A549 (cell line): ENCODE data around the gene ARL3. TPM values are rescaled to one million over a fixed set of nuclear protein-coding genes. Genes with fewer than 3 reads are reported as not detected.

Source experiments
- ATAC-seq, 2 experiments: fragments of 200-7000 bp in 1 of 2; fragments of >200 bp in 1 of 2; cut with Nextera tagmentation in 1 of 2; cut with Tn5 transposase in 1 of 2; 3 replicates each; pipeline versions ENCODE4 v1.8.0 to v1.9.1; 2018 to 2020; ENCODE audit warnings: mild to moderate bottlenecking in 1 of 2, moderate library complexity in 1 of 2
- CTCF ChIA-PET: fragments of 300-600 bp; sonication (Branson Sonifier 250); formaldehyde crosslinking; extraction: SDS; loops from one replicate; lab custom pipeline; 2021; ENCODE audit warnings: antibody characterized with exemption, inconsistent platforms; lab: Yijun Ruan, JAX
- POLR2A ChIA-PET: fragments of 350-600 bp; formaldehyde crosslinking; extraction: SDS; loops from one replicate; lab custom pipeline; 2021; ENCODE audit warnings: antibody characterized with exemption, inconsistent platforms; lab: Yijun Ruan, JAX
- DNase-seq, 2 experiments: peaks; one replicate each; pipeline versions ENCODE4 v3.0.0 to v3.0.0-alpha.2; 2011 to 2016; ENCODE audit warnings: low read depth in 1 of 2, low spot score in 1 of 2
- FAIRE-seq: peaks from 2 replicates; lab custom pipeline; 2011; peaks lifted over from hg19 to GRCh38; lab: Jason Lieb, UNC
- H3K27ac ChIP-seq, 2 experiments: fragments of >200 bp; sonication (Bioruptor Twin); formaldehyde crosslinking; 3 replicates each; pipeline ENCODE4 v1.5.1; 2016 to 2017
- H3K4me1 ChIP-seq: fragments of >200 bp; sonication (Bioruptor Twin); formaldehyde crosslinking; 3 replicates; pipeline ENCODE4 v1.6.1; 2016
- H3K4me2 ChIP-seq: fragments of >200 bp; sonication (Bioruptor Twin); formaldehyde crosslinking; 3 replicates; pipeline ENCODE4 v1.6.1; 2016
- H3K4me3 ChIP-seq: fragments of >200 bp; sonication (Bioruptor Twin); formaldehyde crosslinking; 3 replicates; pipeline ENCODE4 v1.5.1; 2016
- H3K9me3 ChIP-seq: fragments of >200 bp; sonication (Bioruptor Twin); formaldehyde crosslinking; 3 replicates; pipeline ENCODE4 v1.6.1; 2016
- CHD2 ChIP-seq: fragments of 150-350 bp; IDR thresholded peaks from 2 replicates; pipeline ENCODE4 v1.6.1; 2014; ENCODE audit warnings: low read length; ENCODE audit not compliant: partially characterized antibody
- FOSB ChIP-seq: fragments of 250-450 bp; sonication (Bioruptor Pico); IDR thresholded peaks from 2 replicates; pipeline ENCODE4 v1.5.0; 2020; ENCODE audit warnings: mild to moderate bottlenecking, moderate library complexity
- FOSL2 ChIP-seq, 2 experiments: fragments of 450-650 bp in 1 of 2; fragments of >200 bp in 1 of 2; sonication (Bioruptor Twin) in 1 of 2; formaldehyde crosslinking; IDR thresholded peaks; 2 replicates each; pipeline versions ENCODE4 v1.5.0 to v1.6.1; 2016 to 2020; ENCODE audit warnings: mild to moderate bottlenecking in 1 of 2, moderate library complexity in 1 of 2
- HOXB13 ChIP-seq: fragments of 250-450 bp; sonication (Bioruptor Pico); IDR thresholded peaks from 2 replicates; pipeline ENCODE4 v1.5.0; 2020; ENCODE audit warnings: low read depth, mild to moderate bottlenecking, moderate library complexity
- KDM5A ChIP-seq: fragments of 200-600 bp; sonication (generic); IDR thresholded peaks from 2 replicates; pipeline ENCODE4 v1.6.1; 2016; ENCODE audit warnings: antibody characterized with exemption, mild to moderate bottlenecking
- MAFK ChIP-seq: fragments of 450-650 bp; IDR thresholded peaks from 2 replicates; pipeline ENCODE4 v1.6.1; 2014; ENCODE audit not compliant: partially characterized antibody
- MYC ChIP-seq: IDR thresholded peaks from 2 replicates; pipeline ENCODE4 v1.6.1; 2012; ENCODE audit warnings: mild to moderate bottlenecking, inconsistent platforms, low read length, improper control_type of control experiment, borderline replicate concordance
- NFE2L2 ChIP-seq: fragments of 150-350 bp; conservative IDR thresholded peaks from 2 replicates; pipeline ENCODE4 v1.6.1; 2014; ENCODE audit warnings: low read length
- PHF8 ChIP-seq: fragments of 200-600 bp; sonication (generic); IDR thresholded peaks from 2 replicates; pipeline ENCODE4 v1.6.1; 2016; ENCODE audit warnings: low read depth, mild to moderate bottlenecking, antibody characterized with exemption, moderate library complexity, borderline replicate concordance
- RCOR1 ChIP-seq: fragments of 150-350 bp; IDR thresholded peaks from 2 replicates; pipeline ENCODE4 v1.6.1; 2014; ENCODE audit warnings: antibody characterized with exemption, low read length, low read depth
- RFX5 ChIP-seq: fragments of 450-650 bp; IDR thresholded peaks from 2 replicates; pipeline ENCODE4 v1.7.1; 2014; ENCODE audit warnings: antibody characterized with exemption, mild to moderate bottlenecking, moderate library complexity
- ZFP36 ChIP-seq: fragments of 450-650 bp; IDR thresholded peaks from 2 replicates; pipeline ENCODE4 v1.6.1; 2014; ENCODE audit warnings: borderline replicate concordance; ENCODE audit not compliant: partially characterized antibody
- WGBS: methylation state at CpG from one replicate; pipeline ENCODE4 v1.1.6; 2017; ENCODE audit errors: missing lambda C conversion rate; 5-methylcytosine and 5-hydroxymethylcytosine counted together
- polyA plus RNA-seq, 4 experiments: library from polyadenylated mRNA; depleted of rRNA in 3 of 4; stranded (reverse); fragments of >200 nt; fragmentation: RNase III in 1 of 4; extraction: RNeasy Plus Mini Kit Qiagen cat#74134 plus additional on column Dnase treatment in 1 of 4; gene quantifications; 2 replicates in 3 of 4; 3 replicates in 1 of 4; pipeline ENCODE4 v1.2.3, GENCODE V29; 2011 to 2017
- TF ChIP-seq, protein P1 (sequence below): IDR thresholded peaks from 2 replicates; pipeline ENCODE4 v1.6.1; 2012
- TF ChIP-seq, protein P2 (sequence below): fragments of >200 bp; sonication (Bioruptor Twin); formaldehyde crosslinking; IDR thresholded peaks from 2 replicates; pipeline ENCODE4 v1.6.1; 2016
- TF ChIP-seq, protein P3 (sequence below): IDR thresholded peaks from 2 replicates; pipeline ENCODE4 v1.6.1; 2012; ENCODE audit warnings: low read depth, borderline replicate concordance
- TF ChIP-seq, protein P4 (sequence below): fragments of 150-350 bp; IDR thresholded peaks from 2 replicates; pipeline ENCODE4 v1.6.1; 2014; ENCODE audit warnings: low read depth, mild to moderate bottlenecking, low read length

ARL3 gene
- polyA plus RNA-seq, 2 of the 4 experiments (the other 2 are of a cell fraction), result 20.2 to 21.3 TPM

DNA sequence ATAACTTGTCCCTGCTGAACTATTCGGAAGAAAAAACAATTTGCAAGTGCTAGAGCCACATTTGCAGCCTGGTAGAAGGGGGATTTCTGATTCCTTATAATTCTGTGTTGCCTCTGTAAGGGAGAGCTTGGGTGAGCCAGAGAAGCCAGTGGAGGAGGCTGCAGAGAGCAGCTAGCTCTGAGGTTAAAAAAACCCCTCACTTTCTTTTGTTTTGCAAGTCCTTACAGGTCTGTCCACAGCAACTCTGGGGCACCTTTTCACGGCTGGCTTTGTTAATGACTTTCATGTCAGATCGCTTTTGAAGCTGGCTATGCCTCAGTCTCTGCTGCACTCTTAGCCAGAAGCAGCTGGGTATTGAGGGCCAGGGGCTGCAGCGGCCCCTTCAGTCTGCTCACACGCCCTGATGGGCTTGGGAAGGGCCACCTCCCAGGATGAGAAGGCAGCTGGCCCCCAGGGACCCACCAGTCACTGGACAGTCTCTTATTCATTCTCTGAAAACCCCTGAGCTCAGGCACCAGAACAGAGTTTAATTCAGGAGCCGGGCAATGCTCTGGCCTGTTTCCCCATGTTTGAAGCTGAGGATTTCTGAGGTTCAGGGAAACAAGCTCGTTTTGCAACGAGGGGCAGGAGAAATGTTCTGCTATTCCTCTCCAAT is 39.1 kb downstream of the ARL3 start:
- H3K4me3 ChIP-seq, result no peak overlapping the region
- no peak for ATAC-seq
- POLR2A ChIA-PET, result interaction anchor here (1.7 kb wide), 1 partner anchor 39 kb away, joined by 6 read pairs; the partner anchor contains the start of genes ARL3 and SFXN2
- H3K27ac ChIP-seq, result no peak overlapping the region
- H3K9me3 ChIP-seq, result no peaks in the 10 kb centered on the region
- TF ChIP-seq, protein P1, sequence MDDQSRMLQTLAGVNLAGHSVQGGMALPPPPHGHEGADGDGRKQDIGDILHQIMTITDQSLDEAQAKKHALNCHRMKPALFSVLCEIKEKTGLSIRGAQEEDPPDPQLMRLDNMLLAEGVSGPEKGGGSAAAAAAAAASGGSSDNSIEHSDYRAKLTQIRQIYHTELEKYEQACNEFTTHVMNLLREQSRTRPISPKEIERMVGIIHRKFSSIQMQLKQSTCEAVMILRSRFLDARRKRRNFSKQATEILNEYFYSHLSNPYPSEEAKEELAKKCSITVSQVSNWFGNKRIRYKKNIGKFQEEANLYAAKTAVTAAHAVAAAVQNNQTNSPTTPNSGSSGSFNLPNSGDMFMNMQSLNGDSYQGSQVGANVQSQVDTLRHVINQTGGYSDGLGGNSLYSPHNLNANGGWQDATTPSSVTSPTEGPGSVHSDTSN, result no peak
- no peak for TF ChIP-seq ZFP36
- TF ChIP-seq, protein P2, sequence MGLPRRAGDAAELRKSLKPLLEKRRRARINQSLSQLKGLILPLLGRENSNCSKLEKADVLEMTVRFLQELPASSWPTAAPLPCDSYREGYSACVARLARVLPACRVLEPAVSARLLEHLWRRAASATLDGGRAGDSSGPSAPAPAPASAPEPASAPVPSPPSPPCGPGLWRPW, result no peak
- no peak for TF ChIP-seq NFE2L2
- TF ChIP-seq, protein P3, sequence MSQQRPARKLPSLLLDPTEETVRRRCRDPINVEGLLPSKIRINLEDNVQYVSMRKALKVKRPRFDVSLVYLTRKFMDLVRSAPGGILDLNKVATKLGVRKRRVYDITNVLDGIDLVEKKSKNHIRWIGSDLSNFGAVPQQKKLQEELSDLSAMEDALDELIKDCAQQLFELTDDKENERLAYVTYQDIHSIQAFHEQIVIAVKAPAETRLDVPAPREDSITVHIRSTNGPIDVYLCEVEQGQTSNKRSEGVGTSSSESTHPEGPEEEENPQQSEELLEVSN, result no peak
- TF ChIP-seq MAFK, result no peak
- no peak for TF ChIP-seq CHD2
- no peak for TF ChIP-seq FOSL2 (IDR thresholded peaks at IDR 0.05)
- no peak for TF ChIP-seq FOSL2 (CRISPR knock-in tag; IDR thresholded peaks at IDR 0.05)
- no peak for TF ChIP-seq PHF8
- TF ChIP-seq HOXB13 (CRISPR knock-in tag), result no peak
- no peak for TF ChIP-seq MYC
- no peak overlapping the region for H3K4me2 ChIP-seq
- H3K4me1 ChIP-seq, result peaks cover 5% of the 10 kb centered on the region; the same call in 2 of the 3 replicates
- no peak for DNase-seq
- WGBS, result 62% methylated on average over 8 of the region's 8 CpGs
- CTCF ChIA-PET, result interaction anchor here (0.9 to 7.3 kb wide), 7 partner anchors 8 to 171 kb away, joined by 3 to 71 read pairs (median 5); partner anchors contain the start of genes ARL3, SFXN2, SUFU and TRIM8
- no peak for FAIRE-seq

DNA sequence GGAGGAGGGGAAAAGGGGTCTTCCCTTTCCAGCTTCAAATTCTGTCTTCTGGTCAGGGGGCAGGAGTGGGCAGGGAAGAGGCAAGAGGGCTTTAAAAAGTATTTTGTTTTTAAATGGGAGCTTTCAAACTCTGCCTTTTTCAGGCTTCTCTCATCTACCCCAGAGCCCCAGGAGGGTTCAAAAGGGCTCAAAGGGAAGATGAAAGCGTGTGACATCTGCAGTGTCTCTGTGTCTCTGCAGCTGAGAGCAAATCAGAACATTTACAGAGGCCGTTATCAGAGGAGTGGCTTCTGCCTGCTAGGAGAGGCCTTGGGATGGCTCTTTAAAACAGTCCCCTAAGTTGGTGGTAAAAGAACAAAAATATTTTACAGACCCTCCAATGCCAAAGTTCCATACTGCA is 39.6 kb downstream of the ARL3 start:
- Histone ChIP-seq H3K4me1 (peaks cover 10% of the 10 kb centered on the region), H3K27ac (no peak overlapping the region), H3K4me2 (no peak overlapping the region), H3K4me3 (no peak overlapping the region), H3K9me3 (no peaks in the 10 kb centered on the region)
- POLR2A ChIA-PET, result interaction anchor here (1.7 kb wide), 1 partner anchor 39 kb away, joined by 6 read pairs; the partner anchor contains the start of genes ARL3 and SFXN2
- DNase-seq (no peak), FAIRE-seq (no peak), ATAC-seq (no peak)
- TF ChIP-seq, protein P2, result no peak
- TF ChIP-seq FOSB (CRISPR knock-in tag) (no peak), RCOR1 (no peak)
- CTCF ChIA-PET, result interaction anchor here (0.9 to 7.3 kb wide), 5 partner anchors 7 to 171 kb away, joined by 4 to 71 read pairs (median 5); partner anchors contain the start of genes SUFU and TRIM8
- WGBS, result 95% methylated on average over 2 of the region's 2 CpGs

DNA sequence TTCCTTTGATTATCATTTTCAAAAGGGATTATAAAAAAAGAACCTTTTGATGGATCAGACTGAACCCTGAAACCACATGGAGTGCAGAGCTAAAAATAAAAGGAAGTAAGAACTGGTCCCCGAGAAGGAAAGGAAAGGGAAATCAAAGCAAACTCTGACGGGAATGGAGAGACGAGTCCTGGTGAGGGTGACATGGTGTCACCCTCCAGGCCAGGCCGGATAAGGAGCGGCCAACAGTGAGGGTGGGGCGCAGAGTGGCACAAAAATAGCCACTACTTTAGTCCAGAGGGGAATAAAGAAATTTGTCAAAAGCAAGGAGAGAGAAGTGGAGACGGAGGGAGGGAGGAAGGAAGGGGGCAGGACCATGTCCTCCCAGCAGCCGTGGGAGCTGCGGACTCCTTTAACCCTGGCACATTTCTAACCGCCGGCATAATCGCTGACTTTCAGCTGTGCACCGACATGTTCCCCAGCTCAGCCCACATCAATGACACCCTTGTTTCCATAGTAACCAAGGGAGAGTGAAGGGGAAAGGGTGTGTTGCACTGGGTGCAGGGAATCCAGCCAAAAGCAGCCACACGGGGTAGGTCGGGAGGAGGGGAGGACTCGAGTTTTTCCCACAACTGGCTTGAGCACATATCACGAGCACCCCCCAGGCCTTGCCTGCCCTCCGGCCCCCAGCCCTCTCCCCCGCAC is 40.2 kb downstream of the ARL3 start:
- 78% methylated on average over 19 of the region's 19 CpGs for WGBS
- ChIA-PET POLR2A (no interaction called here), CTCF (interaction anchor here (1.0 to 2.3 kb wide), 4 partner anchors 11 to 170 kb away, joined by 3 to 5 read pairs (median 4); partner anchors contain the start of gene SUFU)
- peaks cover 15% of the 10 kb centered on the region for H3K4me1 ChIP-seq
- ATAC-seq, result no peak
- no peaks in the 10 kb centered on the region for H3K9me3 ChIP-seq
- H3K27ac ChIP-seq, result no peak overlapping the region
- no peak overlapping the region for H3K4me3 ChIP-seq
- FAIRE-seq, result no peak
- no peak for DNase-seq
- TF ChIP-seq RFX5 (no peak), MYC (no peak), KDM5A (no peak)
- TF ChIP-seq, protein P3, result no peak
- TF ChIP-seq, protein P2, result no peak
- TF ChIP-seq, protein P1, result no peak
- TF ChIP-seq, protein P4, sequence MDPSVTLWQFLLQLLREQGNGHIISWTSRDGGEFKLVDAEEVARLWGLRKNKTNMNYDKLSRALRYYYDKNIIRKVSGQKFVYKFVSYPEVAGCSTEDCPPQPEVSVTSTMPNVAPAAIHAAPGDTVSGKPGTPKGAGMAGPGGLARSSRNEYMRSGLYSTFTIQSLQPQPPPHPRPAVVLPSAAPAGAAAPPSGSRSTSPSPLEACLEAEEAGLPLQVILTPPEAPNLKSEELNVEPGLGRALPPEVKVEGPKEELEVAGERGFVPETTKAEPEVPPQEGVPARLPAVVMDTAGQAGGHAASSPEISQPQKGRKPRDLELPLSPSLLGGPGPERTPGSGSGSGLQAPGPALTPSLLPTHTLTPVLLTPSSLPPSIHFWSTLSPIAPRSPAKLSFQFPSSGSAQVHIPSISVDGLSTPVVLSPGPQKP, result no peak
- H3K4me2 ChIP-seq, result no peak overlapping the region
